Parathyroid adenoma (tissue), 2 donors: ENCODE measurements around the gene FNDC1.

Experiments
- H2AFZ ChIP-seq: fragments of 300-600 bp; sonication (generic); one replicate; pipeline ENCODE4 v1.7.0; 2017; ENCODE audit warnings: antibody characterized with exemption, mild to moderate bottlenecking
- H3K27ac ChIP-seq: fragments of 300-600 bp; sonication (generic); one replicate; pipeline ENCODE4 v1.7.0; 2017
- H3K27me3 ChIP-seq: fragments of 300-600 bp; sonication (generic); one replicate; pipeline ENCODE4 v1.7.0; 2017; ENCODE audit warnings: low read length; ENCODE audit not compliant: control insufficient read depth, insufficient read depth
- H3K36me3 ChIP-seq: fragments of 300-600 bp; sonication (generic); one replicate; pipeline ENCODE4 v1.7.0; 2017; ENCODE audit warnings: low read length; ENCODE audit not compliant: control insufficient read depth, insufficient read depth
- H3K4me1 ChIP-seq: fragments of 300-600 bp; sonication (generic); one replicate; pipeline ENCODE4 v1.7.0; 2017; ENCODE audit warnings: control low read depth
- H3K4me2 ChIP-seq: fragments of 300-600 bp; sonication (generic); one replicate; pipeline ENCODE4 v1.7.0; 2017; ENCODE audit warnings: low read length
- H3K4me3 ChIP-seq: fragments of 300-600 bp; sonication (generic); one replicate; pipeline ENCODE4 v1.7.0; 2017; ENCODE audit warnings: low read depth, low read length
- H3K79me2 ChIP-seq: fragments of 300-600 bp; sonication (generic); one replicate; pipeline ENCODE4 v1.7.0; 2017; ENCODE audit warnings: control low read depth
- H3K9ac ChIP-seq: fragments of 300-600 bp; sonication (generic); one replicate; pipeline ENCODE4 v1.7.0; 2017; ENCODE audit warnings: mild to moderate bottlenecking
- H3K9me3 ChIP-seq: fragments of 300-600 bp; sonication (generic); one replicate; pipeline ENCODE4 v1.7.0; 2017; ENCODE audit warnings: low read length; ENCODE audit not compliant: control insufficient read depth
- CTCF ChIP-seq: fragments of 300-600 bp; sonication (generic); IDR thresholded peaks from one replicate; pipeline ENCODE4 v1.7.0; 2017; ENCODE audit warnings: antibody characterized with exemption, mild to moderate bottlenecking
- donor health status: primary hyperparathyroidism.

The FNDC1 gene

GRCh38 chr6:159161839-159162238, 7.4 kb upstream of the FNDC1 start:
- Histone ChIP-seq H3K27ac (no peak overlapping the region), H3K4me1 (peaks cover 2% of the 10 kb centered on the region), H3K79me2 (no peaks in the 10 kb centered on the region), H3K4me2 (no peak overlapping the region), H3K9ac (no peak overlapping the region), H2AFZ (no peak overlapping the region), H3K27me3 (no peaks in the 10 kb centered on the region), H3K4me3 (no peak overlapping the region), H3K9me3 (no peaks in the 10 kb centered on the region), H3K36me3 (no peaks in the 10 kb centered on the region)
- TF ChIP-seq CTCF = no peak

- no peak overlapping the region for H3K4me2 ChIP-seq
- no peak overlapping the region for H3K9ac ChIP-seq
- H3K4me1 ChIP-seq = no peaks in the 10 kb centered on the region
- no peak overlapping the region for H2AFZ ChIP-seq
- no peaks in the 10 kb centered on the region for H3K27me3 ChIP-seq
- no peaks in the 10 kb centered on the region for H3K9me3 ChIP-seq
- no peaks in the 10 kb centered on the region for H3K79me2 ChIP-seq
- TF ChIP-seq CTCF = no peak
- no peak overlapping the region for H3K4me3 ChIP-seq
- H3K27ac ChIP-seq = no peak overlapping the region
- no peaks in the 10 kb centered on the region for H3K36me3 ChIP-seq
Measured at GRCh38 chr6:159163901-159164370, 5.3 kb upstream of the FNDC1 start.

- H3K9ac ChIP-seq = no peak overlapping the region
- H3K79me2 ChIP-seq = no peaks in the 10 kb centered on the region
- H2AFZ ChIP-seq = peak overlapping the region; percentile 22
- H3K9me3 ChIP-seq = no peaks in the 10 kb centered on the region
- peaks cover 7% of the 10 kb centered on the region for H3K27me3 ChIP-seq
- no peak for TF ChIP-seq CTCF
- H3K4me3 ChIP-seq = peak overlapping the region; percentile 1
- H3K36me3 ChIP-seq = no peaks in the 10 kb centered on the region
- H3K4me1 ChIP-seq = no peaks in the 10 kb centered on the region
- H3K4me2 ChIP-seq = peak overlapping the region; percentile 57
- H3K27ac ChIP-seq = no peak overlapping the region
Measured at GRCh38 chr6:159168536-159169192, 536 bp upstream of the FNDC1 start.

GRCh38 chr6:159169557-159170332, 545 bp downstream of the FNDC1 start:
- no peaks in the 10 kb centered on the region for H3K9me3 ChIP-seq
- TF ChIP-seq CTCF = no peak
- peak overlapping the region; percentile 58 for H2AFZ ChIP-seq
- peak overlapping the region; percentile 37 for H3K4me2 ChIP-seq
- H3K27ac ChIP-seq = no peak overlapping the region
- H3K27me3 ChIP-seq = peaks cover 7% of the 10 kb centered on the region
- H3K9ac ChIP-seq = no peak overlapping the region
- H3K4me3 ChIP-seq = no peak overlapping the region
- no peaks in the 10 kb centered on the region for H3K79me2 ChIP-seq
- no peaks in the 10 kb centered on the region for H3K36me3 ChIP-seq
- no peaks in the 10 kb centered on the region for H3K4me1 ChIP-seq
